ENCODE data around the gene VAMP3. TPM values are rescaled to one million over a fixed set of nuclear protein-coding genes. Genes with fewer than 3 reads are reported as not detected.

Gene VAMP3
- 23.8 TPM for polyA plus RNA-seq (2012; ENCODE audit: insufficient read length, low read depth)

- TF ChIP-seq FOXP2 (optimal IDR thresholded peaks at IDR 0.05; ENCODE audit: borderline replicate concordance, extremely low read depth, extremely low read length, insufficient read depth) = peak; percentile 27
- TF ChIP-seq SIN3A (IDR thresholded peaks at IDR 0.05; ENCODE audit: borderline replicate concordance, insufficient read depth, low read length) = no peak
- TF ChIP-seq, protein P1, sequence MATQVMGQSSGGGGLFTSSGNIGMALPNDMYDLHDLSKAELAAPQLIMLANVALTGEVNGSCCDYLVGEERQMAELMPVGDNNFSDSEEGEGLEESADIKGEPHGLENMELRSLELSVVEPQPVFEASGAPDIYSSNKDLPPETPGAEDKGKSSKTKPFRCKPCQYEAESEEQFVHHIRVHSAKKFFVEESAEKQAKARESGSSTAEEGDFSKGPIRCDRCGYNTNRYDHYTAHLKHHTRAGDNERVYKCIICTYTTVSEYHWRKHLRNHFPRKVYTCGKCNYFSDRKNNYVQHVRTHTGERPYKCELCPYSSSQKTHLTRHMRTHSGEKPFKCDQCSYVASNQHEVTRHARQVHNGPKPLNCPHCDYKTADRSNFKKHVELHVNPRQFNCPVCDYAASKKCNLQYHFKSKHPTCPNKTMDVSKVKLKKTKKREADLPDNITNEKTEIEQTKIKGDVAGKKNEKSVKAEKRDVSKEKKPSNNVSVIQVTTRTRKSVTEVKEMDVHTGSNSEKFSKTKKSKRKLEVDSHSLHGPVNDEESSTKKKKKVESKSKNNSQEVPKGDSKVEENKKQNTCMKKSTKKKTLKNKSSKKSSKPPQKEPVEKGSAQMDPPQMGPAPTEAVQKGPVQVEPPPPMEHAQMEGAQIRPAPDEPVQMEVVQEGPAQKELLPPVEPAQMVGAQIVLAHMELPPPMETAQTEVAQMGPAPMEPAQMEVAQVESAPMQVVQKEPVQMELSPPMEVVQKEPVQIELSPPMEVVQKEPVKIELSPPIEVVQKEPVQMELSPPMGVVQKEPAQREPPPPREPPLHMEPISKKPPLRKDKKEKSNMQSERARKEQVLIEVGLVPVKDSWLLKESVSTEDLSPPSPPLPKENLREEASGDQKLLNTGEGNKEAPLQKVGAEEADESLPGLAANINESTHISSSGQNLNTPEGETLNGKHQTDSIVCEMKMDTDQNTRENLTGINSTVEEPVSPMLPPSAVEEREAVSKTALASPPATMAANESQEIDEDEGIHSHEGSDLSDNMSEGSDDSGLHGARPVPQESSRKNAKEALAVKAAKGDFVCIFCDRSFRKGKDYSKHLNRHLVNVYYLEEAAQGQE (IDR thresholded peaks at IDR 0.05; ENCODE audit: insufficient read depth in 1 of 2, low read depth in 2 of 2, low read length in 2 of 2) = no peak
- peak; percentile 68 for TF ChIP-seq POLR2AphosphoS5 (IDR thresholded peaks at IDR 0.05; ENCODE audit: low read depth, low read length)
- TF ChIP-seq TAF1 (IDR thresholded peaks at IDR 0.05; ENCODE audit: borderline replicate concordance, insufficient read depth, low read length) = no peak
These were observed at the start of gene VAMP3 for GRCh38 chr1:7770997-7771822. VAMP3 (plus strand) TSS chr1:7771296; CDS start chr1:7771384, 88 bp downstream.

DNA sequence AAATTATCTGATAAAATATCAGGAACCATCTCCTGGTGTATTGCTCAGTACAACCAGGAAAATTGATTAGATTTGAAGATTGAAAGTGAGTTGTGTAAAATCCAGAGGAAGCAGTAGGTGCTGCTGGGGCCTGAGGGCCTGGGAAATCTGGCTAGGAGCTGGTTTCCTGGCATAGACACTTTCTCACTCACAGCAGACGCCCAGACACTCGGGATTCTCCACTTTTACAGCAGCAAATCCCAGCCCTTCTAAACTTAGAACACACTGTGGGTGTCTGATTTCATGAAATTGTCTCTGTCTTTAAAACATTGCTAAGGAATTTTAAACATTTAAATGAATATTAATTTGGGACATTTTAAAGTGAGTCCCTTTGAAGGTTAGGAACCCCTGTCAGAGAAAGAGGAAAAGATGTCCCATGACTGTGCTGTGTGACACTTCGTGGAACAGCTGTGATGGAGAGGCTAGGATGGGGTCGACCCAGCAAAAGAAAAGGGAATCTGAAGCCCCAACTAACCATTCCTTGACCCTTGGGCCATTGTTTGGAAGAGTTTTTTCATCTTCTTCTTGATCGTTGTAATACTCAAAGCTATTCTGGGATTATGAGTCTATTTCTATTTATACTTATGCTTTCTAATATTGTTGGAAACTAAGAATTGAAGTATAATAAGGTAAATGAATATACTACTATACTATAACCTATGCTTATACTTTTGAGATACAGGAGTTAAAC lies 49.0 kb upstream of the VAMP3 start:
- TF ChIP-seq, protein P1 (IDR thresholded peaks at IDR 0.05; ENCODE audit: insufficient read depth in 1 of 2, low read depth in 2 of 2, low read length in 2 of 2) = no peak
- no peak for TF ChIP-seq FOXP2 (optimal IDR thresholded peaks at IDR 0.05; ENCODE audit: borderline replicate concordance, extremely low read depth, extremely low read length, insufficient read depth)

- TF ChIP-seq POLR2AphosphoS5 (IDR thresholded peaks at IDR 0.05; ENCODE audit: low read depth, low read length) = no peak
- TF ChIP-seq TAF1 (IDR thresholded peaks at IDR 0.05; ENCODE audit: borderline replicate concordance, insufficient read depth, low read length) = no peak
- TF ChIP-seq SIN3A (IDR thresholded peaks at IDR 0.05; ENCODE audit: borderline replicate concordance, insufficient read depth, low read length) = no peak
- TF ChIP-seq, protein P1 (IDR thresholded peaks at IDR 0.05; ENCODE audit: insufficient read depth in 1 of 2, low read depth in 2 of 2, low read length in 2 of 2) = no peak
These were observed 48.5 kb upstream of the VAMP3 start for GRCh38 chr1:7722670-7723012.

DNA sequence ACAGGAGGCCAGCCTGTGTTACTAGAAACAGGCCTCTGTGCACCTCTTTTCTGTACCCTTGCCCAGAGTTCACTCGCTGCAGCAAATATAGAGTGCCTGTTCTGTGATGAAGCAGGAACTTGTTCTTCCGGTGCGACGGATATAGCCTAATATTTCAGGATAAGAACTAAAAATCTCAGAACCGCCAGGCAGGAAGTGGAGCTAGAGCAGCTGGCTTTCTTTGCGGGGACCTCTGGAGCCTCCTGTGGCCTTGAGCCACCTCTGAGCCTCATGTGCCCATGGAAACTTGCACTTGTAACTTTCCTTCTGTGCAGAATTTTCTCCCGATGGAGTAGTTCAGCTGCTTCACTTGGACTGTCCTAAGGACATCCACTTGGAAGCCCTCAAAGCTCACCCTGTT lies 44.5 kb upstream of the VAMP3 start:
- TF ChIP-seq SIN3A (IDR thresholded peaks at IDR 0.05; ENCODE audit: borderline replicate concordance, insufficient read depth, low read length) (no peak), POLR2AphosphoS5 (IDR thresholded peaks at IDR 0.05; ENCODE audit: low read depth, low read length) (no peak), TAF1 (IDR thresholded peaks at IDR 0.05; ENCODE audit: borderline replicate concordance, insufficient read depth, low read length) (no peak), FOXP2 (optimal IDR thresholded peaks at IDR 0.05; ENCODE audit: borderline replicate concordance, extremely low read depth, extremely low read length, insufficient read depth) (no peak)
- TF ChIP-seq, protein P1 (IDR thresholded peaks at IDR 0.05; ENCODE audit: insufficient read depth in 1 of 2, low read depth in 2 of 2, low read length in 2 of 2) = no peak
